ENCODE measurements around the gene GPSM1. TPM values are rescaled to one million over a fixed set of nuclear protein-coding genes. Genes with fewer than 3 reads are reported as not detected.

Gene GPSM1
- total and polyA plus RNA-seq, 11 donors = 24.1 to 80.2 (median 31.7) TPM

DNA sequence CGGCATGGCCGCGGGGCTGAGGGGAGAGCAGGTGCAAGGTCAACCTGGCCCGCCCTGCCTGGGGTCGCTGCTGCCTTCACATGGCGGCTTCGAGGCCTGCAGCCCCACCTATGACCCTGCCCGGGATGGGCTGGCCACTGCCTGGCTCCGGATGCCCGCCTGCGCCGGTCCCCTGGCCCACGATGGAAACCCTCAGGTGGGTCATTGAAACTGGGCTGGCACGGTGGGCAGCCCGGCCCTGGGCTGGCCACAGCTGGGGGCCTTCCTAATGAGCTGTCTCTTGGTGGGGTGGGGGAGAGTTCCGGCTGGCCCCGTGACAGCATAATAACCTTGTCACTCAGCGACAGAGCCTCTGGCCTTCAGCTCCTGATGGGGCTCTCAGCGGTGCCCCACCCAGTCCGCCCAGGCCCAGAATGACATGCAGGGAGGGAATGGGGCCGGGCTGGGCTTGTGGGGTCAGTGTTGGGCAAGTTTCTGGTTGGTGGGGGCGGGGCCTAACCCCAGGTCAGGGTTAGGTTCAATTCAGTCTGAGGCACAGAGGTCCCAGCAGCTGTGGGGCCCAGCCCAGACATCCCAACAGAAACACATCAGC, 23.4 kb upstream of the GPSM1 start, which contains the start of gene CCDC187:
TSS of gene CCDC187 (minus strand) at position 270 of the 592 bp plus-strand sequence. CDS start at position 6, 264 bp downstream.
- TF ChIP-seq, protein P1, sequence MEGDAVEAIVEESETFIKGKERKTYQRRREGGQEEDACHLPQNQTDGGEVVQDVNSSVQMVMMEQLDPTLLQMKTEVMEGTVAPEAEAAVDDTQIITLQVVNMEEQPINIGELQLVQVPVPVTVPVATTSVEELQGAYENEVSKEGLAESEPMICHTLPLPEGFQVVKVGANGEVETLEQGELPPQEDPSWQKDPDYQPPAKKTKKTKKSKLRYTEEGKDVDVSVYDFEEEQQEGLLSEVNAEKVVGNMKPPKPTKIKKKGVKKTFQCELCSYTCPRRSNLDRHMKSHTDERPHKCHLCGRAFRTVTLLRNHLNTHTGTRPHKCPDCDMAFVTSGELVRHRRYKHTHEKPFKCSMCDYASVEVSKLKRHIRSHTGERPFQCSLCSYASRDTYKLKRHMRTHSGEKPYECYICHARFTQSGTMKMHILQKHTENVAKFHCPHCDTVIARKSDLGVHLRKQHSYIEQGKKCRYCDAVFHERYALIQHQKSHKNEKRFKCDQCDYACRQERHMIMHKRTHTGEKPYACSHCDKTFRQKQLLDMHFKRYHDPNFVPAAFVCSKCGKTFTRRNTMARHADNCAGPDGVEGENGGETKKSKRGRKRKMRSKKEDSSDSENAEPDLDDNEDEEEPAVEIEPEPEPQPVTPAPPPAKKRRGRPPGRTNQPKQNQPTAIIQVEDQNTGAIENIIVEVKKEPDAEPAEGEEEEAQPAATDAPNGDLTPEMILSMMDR (IDR thresholded peaks at IDR 0.05) = no peak
- no peak for TF ChIP-seq POLR2A (IDR thresholded peaks at IDR 0.05)
- H3K9me3 ChIP-seq = no peaks in the 10 kb centered on the region
- WGBS, 4 donors = 60 to 86% (median 80%) methylated on average over 2 to 22 of the region's 22 CpGs

DNA sequence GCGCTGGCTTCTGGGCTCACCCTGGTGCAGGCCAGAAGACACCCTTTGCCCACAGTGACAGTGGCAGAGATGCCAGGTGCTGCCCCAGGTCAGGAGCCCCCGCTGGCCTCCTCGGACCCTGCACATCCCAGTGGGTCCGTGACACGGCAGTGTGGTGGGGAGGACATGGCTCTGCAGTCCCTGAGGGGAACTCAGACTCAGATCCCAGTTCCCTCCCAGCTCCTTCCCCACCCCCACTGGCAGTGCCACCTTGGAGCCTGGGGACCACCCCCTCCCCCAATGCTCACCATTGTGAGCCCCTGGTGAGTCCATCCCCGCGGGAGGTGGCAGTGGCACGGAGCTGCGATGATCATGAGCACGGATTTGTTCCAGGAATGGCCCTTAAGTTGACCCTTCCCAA, 22.9 kb upstream of the GPSM1 start:
- Histone ChIP-seq H3K27me3 (peaks cover 0 to 10% (median 0%) of the 10 kb centered on the region in 9 donors), H3K36me3 (no peaks in the 10 kb centered on the region), H3K4me1 (no peaks in the 10 kb centered on the region), H3K27ac (no peak overlapping the region), H3K9me3 (no peaks in the 10 kb centered on the region), H3K4me3 (no peak overlapping the region)
- 79 to 89% (median 85%) methylated on average over 9 to 10 of the region's 10 CpGs for WGBS, 4 donors
- DNase-seq (no peak), ATAC-seq (no peak)
- TF ChIP-seq, protein P1 (IDR thresholded peaks at IDR 0.05) = no peak
- no peak for TF ChIP-seq POLR2A (IDR thresholded peaks at IDR 0.05)
- intact Hi-C loops (cut with DNase I) = no loop called here

More for the DNA sequence above, 23.4 kb upstream of the GPSM1 start, which contains the start of gene CCDC187:
- peaks cover 0 to 10% (median 0%) of the 10 kb centered on the region in 9 donors for H3K27me3 ChIP-seq
- H3K4me1 ChIP-seq = no peaks in the 10 kb centered on the region
- no peak for DNase-seq
- H3K4me3 ChIP-seq = no peak within 1 kb of the TSS
- no peak within 1 kb of the TSS for H3K27ac ChIP-seq
- no peaks in the 10 kb centered on the region for H3K36me3 ChIP-seq
- intact Hi-C loops (cut with DNase I) = no loop called here
- ATAC-seq = no peak

DNA sequence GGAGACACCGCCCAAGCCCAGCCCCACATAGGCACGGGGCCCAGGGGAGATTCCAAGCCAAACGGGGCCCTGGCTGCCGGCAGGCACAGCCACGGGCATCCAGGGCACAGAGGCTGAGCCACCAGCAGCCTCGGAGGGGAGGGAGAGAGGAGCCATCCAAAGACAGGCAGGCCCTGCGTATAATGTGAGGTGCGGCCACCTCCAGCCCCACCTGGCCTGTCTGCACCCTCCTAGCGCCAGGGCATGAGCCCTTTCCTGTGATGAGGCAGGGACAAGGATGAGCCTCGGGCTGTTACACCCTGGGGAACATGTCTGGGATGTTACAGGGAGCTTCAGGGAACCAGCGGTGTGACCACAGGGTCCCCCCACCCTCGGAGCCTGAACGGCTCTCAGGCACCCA, 22.4 kb upstream of the GPSM1 start:
- Histone ChIP-seq H3K27me3 (peaks cover 0 to 10% (median 0%) of the 10 kb centered on the region in 9 donors), H3K9me3 (no peaks in the 10 kb centered on the region), H3K36me3 (no peaks in the 10 kb centered on the region), H3K4me1 (no peaks in the 10 kb centered on the region), H3K27ac (no peak overlapping the region), H3K4me3 (no peak overlapping the region)
- ATAC-seq = peak in 2 of 4 donors; percentile 16 to 22
- intact Hi-C loops (cut with DNase I) = no loop called here
- TF ChIP-seq, protein P1 (IDR thresholded peaks at IDR 0.05) = no peak
- no peak for TF ChIP-seq POLR2A (IDR thresholded peaks at IDR 0.05)
- DNase-seq = no peak
- 73 to 80% (median 75%) methylated on average over 6 to 13 of the region's 13 CpGs for WGBS, 4 donors

DNA sequence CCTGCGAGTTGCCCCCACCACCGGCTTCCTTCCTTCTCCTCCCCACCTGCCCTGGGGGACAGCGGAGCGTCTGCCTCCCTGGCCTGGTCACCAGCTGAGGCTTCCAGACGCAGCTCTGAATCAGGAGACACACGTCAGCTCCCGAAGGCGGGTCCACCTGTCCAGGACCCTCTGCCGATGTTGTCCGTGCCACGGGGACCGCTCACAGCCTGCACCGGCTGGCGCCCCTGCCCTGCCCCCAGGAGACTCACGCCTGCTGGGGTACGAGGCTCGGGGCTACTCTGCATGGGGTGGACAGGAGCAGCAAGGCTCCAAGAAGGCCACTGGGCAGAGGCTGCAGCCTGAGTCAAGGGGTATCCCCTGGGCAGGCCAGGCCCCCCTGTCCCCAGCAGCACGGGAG, 21.5 kb upstream of the GPSM1 start:
- H3K27me3 ChIP-seq = peaks cover 0 to 18% (median 4%) of the 10 kb centered on the region in 9 donors
- H3K36me3 ChIP-seq = no peaks in the 10 kb centered on the region
- WGBS, 4 donors = 56 to 69% (median 58%) methylated on average over 7 to 18 of the region's 18 CpGs
- intact Hi-C loops (cut with DNase I) = no loop called here
- H3K27ac ChIP-seq = no peak overlapping the region
- ATAC-seq (peak in 1 of 4 donors; percentile 14), DNase-seq (no peak)
- no peak overlapping the region for H3K4me3 ChIP-seq
- H3K4me1 ChIP-seq = no peaks in the 10 kb centered on the region
- no peak for TF ChIP-seq POLR2A (IDR thresholded peaks at IDR 0.05)
- TF ChIP-seq, protein P1 (IDR thresholded peaks at IDR 0.05) = no peak
- no peaks in the 10 kb centered on the region for H3K9me3 ChIP-seq
